ENCODE results near the gene PRPF38B. TPM values are rescaled to one million over a fixed set of nuclear protein-coding genes. Genes with fewer than 3 reads are reported as not detected.

PRPF38B gene
- polyA plus RNA-seq, 1 of the 3 experiments (the other 2 are of a cell fraction): 17.5 TPM

GRCh38 chr1:108717774-108718316 lies 25.7 kb downstream of the PRPF38B start:
- no peaks in the 10 kb centered on the region for H3K79me2 ChIP-seq (ENCODE audit: insufficient read depth)
- H3K27ac ChIP-seq (ENCODE audit: low read depth in 2 of 2, low read length in 1 of 2): no peak overlapping the region
- ChIA-PET CTCF (interaction anchor here (0.5 to 1.2 kb wide), 4 partner anchors 9 to 99 kb away, joined by 3 to 4 read pairs (median 3); no protein-coding TSS in a partner anchor), POLR2A (no interaction called here)
- WGBS (ENCODE audit: low lambda C conversion rate): 86% methylated on average over 6 of the region's 9 CpGs
- H3K9me2 ChIP-seq: no peaks in the 10 kb centered on the region
- H3K4me2 ChIP-seq: no peak overlapping the region
- peaks cover 0 to 19% of the 10 kb centered on the region in 2 experiments; a peak in 1 of 4 replicates for H3K4me1 ChIP-seq (ENCODE audit: control insufficient read depth in 1 of 2, insufficient read depth in 2 of 2, low read depth in 1 of 2, low read length in 1 of 2)
- no peak for DNase-seq
- no peak for TF ChIP-seq CTCF (IDR thresholded peaks at IDR 0.05)
- TF ChIP-seq, protein P1, sequence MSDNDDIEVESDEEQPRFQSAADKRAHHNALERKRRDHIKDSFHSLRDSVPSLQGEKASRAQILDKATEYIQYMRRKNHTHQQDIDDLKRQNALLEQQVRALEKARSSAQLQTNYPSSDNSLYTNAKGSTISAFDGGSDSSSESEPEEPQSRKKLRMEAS (IDR thresholded peaks at IDR 0.05; ENCODE audit: low read depth): no peak
- H3K9ac ChIP-seq: no peak overlapping the region
- no peaks in the 10 kb centered on the region for H4K20me1 ChIP-seq (ENCODE audit: insufficient read depth)
- no peaks in the 10 kb centered on the region for H3K9me3 ChIP-seq
- H3F3A ChIP-seq (replicated peaks; ENCODE audit: insufficient read depth): peaks cover 15% of the 10 kb centered on the region
- no peaks in the 10 kb centered on the region for H3K27me3 ChIP-seq (ENCODE audit: insufficient read depth)
- no peaks in the 10 kb centered on the region for H3K36me3 ChIP-seq (replicated peaks in 1 of 2; ENCODE audit: control insufficient read depth in 1 of 2, insufficient read depth in 2 of 2, low read length in 1 of 2)
- H2AFZ ChIP-seq (ENCODE audit: low read depth): no peak overlapping the region
- no peak overlapping the region for H3K4me3 ChIP-seq (ENCODE audit: low read depth in 2 of 2, low read length in 1 of 2)

GRCh38 chr1:108718927-108719655 lies 27.0 kb downstream of the PRPF38B start:
- Histone ChIP-seq H3K9me3 (no peaks in the 10 kb centered on the region), H3K27ac (ENCODE audit: low read depth in 2 of 2, low read length in 1 of 2) (peak overlapping the region in 1 of 2 experiments; percentile 84; a peak in 2 of 4 replicates), H3K36me3 (replicated peaks in 1 of 2; ENCODE audit: control insufficient read depth in 1 of 2, insufficient read depth in 2 of 2, low read length in 1 of 2) (no peaks in the 10 kb centered on the region), H3K79me2 (ENCODE audit: insufficient read depth) (no peaks in the 10 kb centered on the region), H3K4me2 (peak overlapping the region; percentile 46), H3K9ac (no peak overlapping the region), H3K4me1 (ENCODE audit: control insufficient read depth in 1 of 2, insufficient read depth in 2 of 2, low read depth in 1 of 2, low read length in 1 of 2) (peaks cover 0 to 19% of the 10 kb centered on the region in 2 experiments; a peak in 1 of 4 replicates), H4K20me1 (ENCODE audit: insufficient read depth) (no peaks in the 10 kb centered on the region), H3K27me3 (ENCODE audit: insufficient read depth) (no peaks in the 10 kb centered on the region), H3F3A (replicated peaks; ENCODE audit: insufficient read depth) (peaks cover 15% of the 10 kb centered on the region), H3K9me2 (no peaks in the 10 kb centered on the region), H3K4me3 (ENCODE audit: low read depth in 2 of 2, low read length in 1 of 2) (no peak overlapping the region), H2AFZ (ENCODE audit: low read depth) (peak overlapping the region; percentile 54; the same call in 1 of the 2 replicates)
- POLR2A ChIA-PET: no interaction called here
- CTCF ChIA-PET: interaction anchor here (1.4 kb wide), 1 partner anchor 11 kb away, joined by 6 read pairs; no protein-coding TSS in a partner anchor
- DNase-seq: no peak
- 92% methylated on average over 6 of the region's 6 CpGs for WGBS (ENCODE audit: low lambda C conversion rate)
- no peak for TF ChIP-seq FOXJ3 (CRISPR knock-in tag; IDR thresholded peaks at IDR 0.05)
- no peak for TF ChIP-seq MEF2A (IDR thresholded peaks at IDR 0.05; ENCODE audit: borderline replicate concordance, low read depth)
- no peak for TF ChIP-seq TCF12 (IDR thresholded peaks at IDR 0.05)
- TF ChIP-seq, protein P2, sequence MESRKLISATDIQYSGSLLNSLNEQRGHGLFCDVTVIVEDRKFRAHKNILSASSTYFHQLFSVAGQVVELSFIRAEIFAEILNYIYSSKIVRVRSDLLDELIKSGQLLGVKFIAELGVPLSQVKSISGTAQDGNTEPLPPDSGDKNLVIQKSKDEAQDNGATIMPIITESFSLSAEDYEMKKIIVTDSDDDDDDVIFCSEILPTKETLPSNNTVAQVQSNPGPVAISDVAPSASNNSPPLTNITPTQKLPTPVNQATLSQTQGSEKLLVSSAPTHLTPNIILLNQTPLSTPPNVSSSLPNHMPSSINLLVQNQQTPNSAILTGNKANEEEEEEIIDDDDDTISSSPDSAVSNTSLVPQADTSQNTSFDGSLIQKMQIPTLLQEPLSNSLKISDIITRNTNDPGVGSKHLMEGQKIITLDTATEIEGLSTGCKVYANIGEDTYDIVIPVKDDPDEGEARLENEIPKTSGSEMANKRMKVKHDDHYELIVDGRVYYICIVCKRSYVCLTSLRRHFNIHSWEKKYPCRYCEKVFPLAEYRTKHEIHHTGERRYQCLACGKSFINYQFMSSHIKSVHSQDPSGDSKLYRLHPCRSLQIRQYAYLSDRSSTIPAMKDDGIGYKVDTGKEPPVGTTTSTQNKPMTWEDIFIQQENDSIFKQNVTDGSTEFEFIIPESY (IDR thresholded peaks at IDR 0.05; ENCODE audit: borderline replicate concordance, low read depth): no peak
- no peak for TF ChIP-seq TAF1 (IDR thresholded peaks at IDR 0.05; ENCODE audit: borderline replicate concordance, low read depth, low read length)
- TF ChIP-seq EP300 (IDR thresholded peaks at IDR 0.05; ENCODE audit: borderline replicate concordance in 1 of 2, low read depth in 1 of 2, low read length in 1 of 2): no peak
- TF ChIP-seq PBX3 (IDR thresholded peaks at IDR 0.05): no peak
- TF ChIP-seq, protein P3, sequence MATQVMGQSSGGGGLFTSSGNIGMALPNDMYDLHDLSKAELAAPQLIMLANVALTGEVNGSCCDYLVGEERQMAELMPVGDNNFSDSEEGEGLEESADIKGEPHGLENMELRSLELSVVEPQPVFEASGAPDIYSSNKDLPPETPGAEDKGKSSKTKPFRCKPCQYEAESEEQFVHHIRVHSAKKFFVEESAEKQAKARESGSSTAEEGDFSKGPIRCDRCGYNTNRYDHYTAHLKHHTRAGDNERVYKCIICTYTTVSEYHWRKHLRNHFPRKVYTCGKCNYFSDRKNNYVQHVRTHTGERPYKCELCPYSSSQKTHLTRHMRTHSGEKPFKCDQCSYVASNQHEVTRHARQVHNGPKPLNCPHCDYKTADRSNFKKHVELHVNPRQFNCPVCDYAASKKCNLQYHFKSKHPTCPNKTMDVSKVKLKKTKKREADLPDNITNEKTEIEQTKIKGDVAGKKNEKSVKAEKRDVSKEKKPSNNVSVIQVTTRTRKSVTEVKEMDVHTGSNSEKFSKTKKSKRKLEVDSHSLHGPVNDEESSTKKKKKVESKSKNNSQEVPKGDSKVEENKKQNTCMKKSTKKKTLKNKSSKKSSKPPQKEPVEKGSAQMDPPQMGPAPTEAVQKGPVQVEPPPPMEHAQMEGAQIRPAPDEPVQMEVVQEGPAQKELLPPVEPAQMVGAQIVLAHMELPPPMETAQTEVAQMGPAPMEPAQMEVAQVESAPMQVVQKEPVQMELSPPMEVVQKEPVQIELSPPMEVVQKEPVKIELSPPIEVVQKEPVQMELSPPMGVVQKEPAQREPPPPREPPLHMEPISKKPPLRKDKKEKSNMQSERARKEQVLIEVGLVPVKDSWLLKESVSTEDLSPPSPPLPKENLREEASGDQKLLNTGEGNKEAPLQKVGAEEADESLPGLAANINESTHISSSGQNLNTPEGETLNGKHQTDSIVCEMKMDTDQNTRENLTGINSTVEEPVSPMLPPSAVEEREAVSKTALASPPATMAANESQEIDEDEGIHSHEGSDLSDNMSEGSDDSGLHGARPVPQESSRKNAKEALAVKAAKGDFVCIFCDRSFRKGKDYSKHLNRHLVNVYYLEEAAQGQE (IDR thresholded peaks at IDR 0.05; ENCODE audit: low read depth, low read length): no peak
- TF ChIP-seq POLR2AphosphoS5 (IDR thresholded peaks at IDR 0.05; ENCODE audit: low read depth, low read length): no peak
- TF ChIP-seq NRF1 (IDR thresholded peaks at IDR 0.05; ENCODE audit: low read depth, low read length): no peak
- no peak for TF ChIP-seq NFIC (IDR thresholded peaks at IDR 0.05; ENCODE audit: borderline replicate concordance)
- TF ChIP-seq FOXM1 (IDR thresholded peaks at IDR 0.05; ENCODE audit: low read depth): no peak
- no peak for TF ChIP-seq RCOR1 (IDR thresholded peaks at IDR 0.05; ENCODE audit: low read length)
